H1 (cell line): ENCODE measurements around the gene UBASH3B. TPM values are rescaled to one million over a fixed set of nuclear protein-coding genes. Genes with fewer than 3 reads are reported as not detected.

Experiments used
- MAX ChIP-seq: IDR thresholded peaks from 2 replicates; pipeline ENCODE4 v1.6.1; 2012; ENCODE audit warnings: inconsistent platforms
- NANOG ChIP-seq: IDR thresholded peaks from 2 replicates; pipeline ENCODE4 v1.6.1; 2011; ENCODE audit warnings: low read length, low read depth, mild to moderate bottlenecking, inconsistent platforms; ENCODE audit not compliant: insufficient read depth, poor library complexity, severe bottlenecking
- SUZ12 ChIP-seq: fragments of 200-600 bp; sonication (generic); IDR thresholded peaks from 2 replicates; pipeline ENCODE4 v1.6.1; 2012; ENCODE audit warnings: mild to moderate bottlenecking, inconsistent platforms, low read length, moderate library complexity, mixed read lengths
- TAF7 ChIP-seq: optimal IDR thresholded peaks from 2 replicates; pipeline ENCODE3; 2011; ENCODE audit warnings: low read depth, mild to moderate bottlenecking, inconsistent platforms, low read length, moderate library complexity, borderline replicate concordance
- polyA plus RNA-seq, 7 experiments: library from polyadenylated mRNA; depleted of rRNA in 3 of 7; stranded (reverse) in 5 of 7; unstranded in 2 of 7; fragments of >200 nt in 5 of 7; fragments of 200-250 nt in 2 of 7; gene quantifications; 1 replicate in 5 of 7; 2 replicates in 1 of 7; 4 replicates in 1 of 7; pipeline versions ENCODE4 v1.2.1 to v1.2.3, GENCODE V29; 2011 to 2013; ENCODE audit warnings: missing spikeins in 2 of 7, mixed read lengths in 2 of 7
- total RNA-seq: library from RNA; stranded (reverse); fragmentation: NEBNext Ultra II Directional; extraction: Animal tissue kit (Norgen Biotek cat#: 25700); gene quantifications from 2 replicates; pipeline ENCODE4 v1.2.1, GENCODE V29; 2021

UBASH3B gene
- total and polyA plus RNA-seq, 2 of the 8 experiments (the other 6 are each of a cell fraction or from before 2014, with no cell fraction given) = 7.5 to 9.5 TPM

GRCh38 chr11:122665861-122666260, 10.3 kb downstream of the UBASH3B start (continued):
- TF ChIP-seq SUZ12 (no peak), NANOG (no peak), TAF7 (no peak), MAX (no peak)
- TF ChIP-seq, all 59 proteins: peak for 0
